HCEC 1CT (cell line): ENCODE data around the gene BSPRY.

ENCODE experiments used
- DNase-seq: peaks from one replicate; pipeline ENCODE4 v3.0.0-alpha.2; 2017

Gene BSPRY

DNA sequence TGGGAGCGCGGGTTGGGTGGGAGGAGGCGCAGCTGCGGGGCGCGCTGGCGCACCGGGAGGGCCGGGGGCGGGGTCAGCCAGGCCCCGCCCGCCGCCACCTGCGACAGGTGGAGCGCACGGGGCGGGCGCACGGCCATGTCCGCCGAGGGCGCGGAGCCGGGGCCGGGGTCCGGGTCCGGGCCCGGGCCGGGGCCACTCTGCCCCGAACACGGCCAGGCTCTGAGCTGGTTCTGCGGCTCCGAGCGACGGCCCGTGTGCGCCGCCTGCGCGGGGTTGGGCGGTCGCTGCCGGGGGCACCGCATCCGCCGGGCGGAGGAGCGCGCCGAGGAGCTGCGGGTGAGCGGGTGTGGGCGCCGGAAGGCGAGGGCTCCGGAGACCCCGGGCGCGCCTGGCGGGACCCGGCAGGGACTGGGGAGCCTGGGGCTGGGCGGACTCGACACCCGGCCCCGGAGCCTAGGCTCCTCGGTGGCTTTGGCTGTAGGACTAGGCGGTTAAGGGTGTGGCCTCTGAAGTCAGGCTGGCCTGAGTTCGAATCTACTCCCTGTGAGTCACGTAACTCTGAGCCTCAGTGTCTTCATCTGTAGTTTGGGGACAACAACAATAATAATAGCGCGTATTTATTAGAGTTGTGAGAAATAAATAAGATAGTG lies at the start of gene BSPRY:
TSS of gene BSPRY (plus strand) at position 97 of the 650 bp plus-strand sequence. CDS start at position 136, 39 bp downstream.
- no peak for DNase-seq

DNA sequence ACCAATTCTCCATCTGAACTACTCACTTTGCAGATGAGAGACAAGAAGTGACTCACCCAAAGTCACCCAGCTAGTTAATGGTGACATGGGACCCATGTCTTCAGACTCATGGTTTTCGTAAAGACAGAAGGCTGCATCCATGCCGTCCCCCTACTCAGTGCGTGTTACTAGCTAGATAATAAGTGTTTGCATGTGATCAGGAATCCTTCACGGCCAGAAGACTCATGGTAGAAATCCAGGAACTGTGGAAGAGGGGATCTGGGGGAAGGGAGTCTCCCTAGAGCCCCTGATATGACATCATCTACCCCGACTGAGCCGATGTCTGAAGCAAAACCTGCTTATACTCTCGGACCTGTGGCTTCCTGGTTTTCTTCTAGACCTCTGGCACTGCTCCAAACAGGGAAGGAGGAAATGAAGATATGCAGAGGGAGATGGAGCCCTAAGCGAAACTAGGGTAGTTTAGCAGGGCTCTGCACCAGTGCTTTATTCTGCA lies 49.5 kb upstream of the BSPRY start:
- DNase-seq: no peak

DNA sequence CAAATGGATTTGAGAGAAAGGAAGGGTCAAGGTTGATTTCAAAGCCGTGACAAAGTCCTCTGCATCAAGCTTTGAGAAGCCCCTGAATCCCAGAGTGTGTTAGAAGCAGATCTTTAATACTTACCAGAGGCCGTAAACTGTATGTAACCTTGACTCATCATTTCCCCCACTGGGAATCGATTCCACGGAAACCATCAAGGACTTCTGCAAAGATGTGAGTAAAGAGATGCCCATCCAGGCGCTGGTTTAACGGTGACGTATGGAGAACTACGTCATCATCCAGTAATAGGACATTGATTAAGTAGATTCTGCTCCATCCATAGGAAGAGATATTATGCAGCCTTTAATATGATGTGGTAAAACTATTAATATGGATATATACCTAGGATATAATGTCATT lies 47.8 kb upstream of the BSPRY start:
- DNase-seq: no peak

DNA sequence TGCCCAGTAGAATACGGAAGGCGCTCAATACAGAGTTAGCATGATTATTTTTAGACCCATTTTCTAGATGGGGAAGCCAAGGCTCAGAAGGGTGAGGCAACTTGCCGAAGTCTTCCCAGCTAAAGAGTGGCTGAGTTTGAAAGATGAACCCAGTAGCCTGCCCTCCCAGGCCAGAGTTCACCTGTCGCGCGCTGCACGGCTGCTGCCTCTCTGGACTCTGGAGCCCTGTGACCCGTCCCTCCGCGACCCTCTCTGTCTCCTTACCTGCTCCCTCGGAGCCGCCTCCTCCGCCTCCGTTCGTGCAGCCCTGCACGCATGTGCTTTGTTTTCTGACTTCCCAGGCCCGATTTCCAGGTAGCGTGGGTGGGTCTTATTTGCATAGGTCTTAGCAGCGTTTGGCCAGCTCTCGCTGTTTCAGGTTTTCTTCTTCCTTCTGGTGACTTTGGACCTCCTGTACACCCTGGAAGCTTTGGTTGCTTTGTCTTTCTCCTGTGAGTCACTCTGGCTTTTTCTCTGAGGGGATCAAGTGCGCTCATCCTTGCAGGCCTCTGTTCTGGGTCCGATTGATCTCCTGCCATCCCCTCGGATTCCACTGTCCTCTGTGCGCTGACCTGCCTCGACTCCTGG lies 46.4 kb upstream of the BSPRY start, which contains the start of gene RNF183:
TSS of gene RNF183 (minus strand) at position 585 of the 627 bp plus-strand sequence. CDS start 5,192 bp downstream, outside the sequence.
- no peak for DNase-seq

DNA sequence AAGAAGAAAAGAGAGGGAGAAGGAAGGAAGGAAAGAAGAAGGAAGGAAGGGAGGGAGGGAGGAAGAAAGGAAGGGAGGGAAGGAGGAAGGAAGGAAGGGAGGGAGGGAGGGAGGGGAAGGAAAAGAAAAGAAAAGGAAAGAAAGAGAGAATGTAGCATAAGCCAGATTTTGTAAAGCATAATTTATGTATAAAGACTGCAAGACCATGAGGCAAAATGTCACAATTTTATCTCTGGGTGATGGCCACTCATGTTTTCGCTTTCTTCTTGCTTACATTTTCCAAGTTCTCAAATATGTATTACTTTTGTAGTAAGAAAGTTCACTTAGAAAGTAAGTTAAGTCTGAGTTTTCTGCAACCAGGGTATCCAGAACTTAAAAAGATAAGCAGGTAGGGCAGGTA lies 42.8 kb upstream of the BSPRY start:
- no peak for DNase-seq

DNA sequence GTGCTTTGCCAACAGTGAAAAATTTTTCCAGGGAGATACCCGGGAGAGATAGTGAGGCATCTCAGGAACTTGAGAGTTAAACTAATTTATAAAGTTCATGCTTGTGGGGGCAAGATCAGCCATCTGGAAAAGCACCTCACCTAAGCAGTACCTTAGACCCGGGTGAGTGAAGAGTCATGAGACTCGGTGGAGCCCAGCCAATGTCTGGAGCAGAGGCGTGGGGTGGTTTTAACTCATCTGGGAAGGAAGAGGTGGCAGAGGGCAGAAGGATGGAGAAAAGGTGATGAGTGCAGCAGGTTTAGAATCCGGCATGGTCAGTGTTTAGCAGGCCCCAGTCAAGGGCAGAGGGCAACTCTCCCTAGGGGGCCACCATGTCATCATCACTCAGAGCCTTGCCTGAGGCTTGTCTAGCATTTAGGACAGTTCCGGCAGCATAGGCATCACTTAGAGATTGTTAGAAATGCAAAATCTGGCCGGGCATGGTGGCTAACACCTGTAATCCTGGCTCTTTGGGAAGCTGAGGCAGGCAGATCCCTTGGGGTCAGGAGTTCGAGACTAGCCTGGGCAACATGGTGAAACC lies 41.9 kb upstream of the BSPRY start:
- no peak for DNase-seq

DNA sequence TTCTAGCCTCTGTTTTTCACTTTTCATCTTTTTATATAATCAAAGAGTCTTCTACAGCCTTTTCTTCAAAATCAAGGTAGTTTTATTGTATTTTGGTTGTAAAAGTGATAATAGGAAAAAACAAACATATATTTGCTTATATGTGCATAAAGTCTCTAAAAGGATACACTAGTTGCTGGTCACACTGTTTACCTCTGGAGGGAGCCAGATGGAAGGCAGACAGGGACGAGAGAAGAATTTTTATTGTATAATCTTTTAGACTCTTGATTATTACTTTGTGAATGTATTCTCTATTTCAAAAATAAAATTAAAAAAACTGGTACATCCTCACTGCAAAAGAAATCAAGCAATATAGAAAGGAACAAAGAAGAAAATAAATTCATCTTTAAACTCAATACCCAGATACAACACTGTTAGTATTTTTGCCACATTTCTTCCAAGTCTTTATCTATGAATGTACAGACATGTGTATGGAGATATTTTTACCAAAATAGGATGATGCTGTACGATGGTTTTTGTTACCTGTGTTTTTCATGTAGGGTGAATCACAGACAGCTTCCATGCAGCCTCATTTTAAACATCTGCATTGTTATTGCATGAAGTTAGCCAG lies 40.0 kb upstream of the BSPRY start:
- peak; percentile 50 for DNase-seq

DNA sequence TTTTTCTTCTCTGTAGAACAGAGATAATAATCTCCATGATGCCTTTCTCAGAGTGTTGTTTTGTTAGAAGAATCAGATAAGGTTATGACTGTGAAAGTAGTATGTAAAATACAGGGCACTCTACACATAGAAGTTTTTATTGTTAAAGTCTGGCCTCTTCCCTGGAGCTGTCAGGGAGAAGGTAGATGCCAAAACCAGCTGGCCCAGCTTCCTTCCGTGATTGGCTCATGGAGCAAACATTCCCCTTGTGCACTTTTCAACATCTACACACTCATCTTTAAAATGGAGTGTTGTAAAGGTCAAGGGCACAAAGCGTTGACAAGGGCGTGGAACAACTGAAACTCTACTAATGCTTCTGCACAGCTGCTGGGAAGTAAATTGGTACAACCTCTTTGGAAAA lies 38.8 kb upstream of the BSPRY start:
- no peak for DNase-seq

DNA sequence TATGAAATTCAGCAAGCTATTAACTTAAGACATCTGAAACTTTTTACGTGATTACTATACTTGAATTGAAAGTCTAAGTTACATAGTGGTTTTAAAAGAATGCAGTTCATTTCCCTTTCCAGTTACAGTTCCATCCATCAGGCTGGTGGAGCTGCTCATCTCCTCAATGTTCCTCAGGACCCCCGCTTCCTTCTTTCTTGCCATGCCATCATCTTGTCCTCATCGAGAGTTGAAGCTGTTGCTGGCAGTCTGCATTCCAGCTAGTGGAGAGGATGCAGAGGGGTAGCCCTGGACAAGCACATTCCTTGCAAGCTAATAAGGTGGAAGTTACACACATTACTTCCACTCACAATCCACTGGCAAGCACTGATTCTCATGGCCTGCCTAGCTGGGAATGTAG lies 37.4 kb upstream of the BSPRY start:
- DNase-seq: no peak

DNA sequence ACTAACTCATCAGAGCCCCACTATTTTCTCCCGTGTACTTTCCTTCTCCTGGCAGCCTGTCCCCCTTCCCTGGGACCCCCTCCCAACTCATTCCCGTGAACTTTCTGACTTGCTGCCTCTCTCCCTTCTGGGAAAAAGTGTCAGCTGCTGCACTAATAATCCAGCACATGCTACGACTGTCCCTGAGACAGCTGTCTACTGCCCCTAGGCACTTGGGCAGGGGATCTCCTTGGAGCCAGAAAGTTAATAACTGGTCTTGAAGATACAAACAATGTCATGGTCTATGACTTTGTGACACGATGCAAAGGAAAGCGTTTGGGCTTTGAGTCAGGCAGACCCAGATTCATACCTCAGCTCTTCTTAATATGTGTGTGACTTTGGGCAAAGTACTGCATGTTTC lies 36.1 kb upstream of the BSPRY start:
- DNase-seq: no peak

DNA sequence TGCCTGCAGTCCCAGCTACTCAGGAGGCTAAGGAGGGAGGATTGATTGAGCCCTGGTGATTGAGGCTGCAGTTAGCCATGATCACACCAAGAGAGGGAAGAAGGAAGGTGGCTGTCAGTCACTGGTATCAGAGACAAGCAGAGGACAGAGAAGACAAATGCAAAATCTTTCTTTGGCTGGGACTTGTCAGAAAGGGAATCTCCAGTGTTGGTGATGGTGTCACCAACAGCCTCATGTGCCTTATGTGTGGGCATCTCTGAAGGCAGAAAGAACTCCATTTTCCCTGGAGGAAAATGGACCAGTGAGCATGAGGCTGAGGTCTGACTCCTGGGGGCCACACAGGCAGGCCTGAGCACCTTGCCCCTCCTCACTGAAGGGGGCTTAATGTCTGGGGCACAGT lies 34.1 kb upstream of the BSPRY start:
- DNase-seq: no peak

DNA sequence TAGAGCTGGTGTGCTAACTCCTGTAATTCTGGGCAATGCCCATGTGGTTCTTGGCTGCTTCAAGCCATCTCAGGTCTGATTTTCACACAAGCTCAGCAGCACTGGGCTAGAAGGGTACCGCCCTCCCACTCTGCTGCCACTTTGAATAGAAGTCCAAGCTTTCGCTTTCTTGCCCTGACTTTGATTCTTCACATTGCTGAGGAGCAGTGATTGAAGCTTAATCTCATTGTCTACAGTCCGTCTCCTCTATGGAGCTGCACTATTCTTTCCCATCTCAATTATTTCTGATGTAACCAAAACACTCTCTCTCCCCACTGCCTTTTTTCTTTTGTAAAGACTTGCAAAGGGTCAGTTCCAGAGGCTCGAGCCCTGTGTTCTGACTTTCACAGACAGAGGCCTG lies 33.3 kb upstream of the BSPRY start:
- no peak for DNase-seq

DNA sequence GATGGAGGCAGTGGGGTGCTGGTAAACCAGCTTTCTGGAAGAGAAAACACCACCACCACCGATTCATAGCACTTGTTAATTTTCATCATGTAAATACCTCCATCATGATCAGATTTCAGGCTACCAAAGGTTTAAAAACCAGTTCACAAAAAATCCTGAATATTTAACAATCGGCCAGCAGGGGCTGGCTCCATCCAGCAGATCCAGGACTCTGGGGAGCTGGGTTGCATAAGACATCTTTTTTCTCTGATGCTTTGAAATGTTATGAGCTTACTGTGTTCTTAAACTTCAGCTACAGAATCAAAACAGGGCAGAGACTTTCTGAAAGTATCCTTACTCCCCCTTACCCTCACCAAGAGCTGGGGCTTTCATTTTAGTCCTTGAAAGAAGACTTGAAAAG lies 31.6 kb upstream of the BSPRY start:
- DNase-seq: no peak

DNA sequence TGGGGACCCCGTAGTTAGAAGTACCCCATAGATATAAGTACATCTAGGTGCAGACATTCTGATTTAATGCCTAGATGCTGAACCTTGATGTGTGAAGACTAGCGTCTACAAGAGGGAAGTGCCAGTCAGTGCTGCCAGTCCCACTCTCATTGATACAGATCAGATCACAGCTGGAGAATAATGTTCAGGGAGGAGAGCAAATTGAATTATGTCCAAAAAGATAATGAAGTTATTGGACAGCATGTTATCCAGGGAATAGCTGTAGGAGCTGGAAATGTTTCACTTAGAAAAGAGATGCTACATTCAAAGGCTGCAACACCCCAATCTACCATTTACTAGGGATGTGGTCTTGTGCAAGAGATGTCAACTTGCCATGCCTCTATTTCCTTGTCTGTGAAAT lies 30.3 kb upstream of the BSPRY start:
- DNase-seq: no peak

DNA sequence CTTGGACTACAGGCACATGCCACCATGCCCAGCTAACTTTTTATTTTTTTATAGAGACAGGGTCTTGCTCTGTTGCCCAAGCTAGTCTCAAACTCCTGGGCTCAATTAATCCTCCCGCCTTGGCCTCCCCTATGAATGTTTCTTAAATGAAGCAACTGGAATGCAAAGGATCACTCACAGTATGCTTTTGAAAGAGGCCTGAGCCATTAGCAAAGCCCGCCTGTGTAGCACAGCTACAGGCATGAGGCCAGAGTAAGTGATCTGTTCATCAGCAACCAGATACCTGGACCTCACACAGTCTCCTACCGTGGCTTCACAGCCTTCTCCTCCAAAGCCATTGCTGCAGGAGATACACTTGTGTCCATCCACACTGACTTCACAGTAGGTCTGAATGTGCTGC lies 29.3 kb upstream of the BSPRY start:
- no peak for DNase-seq

DNA sequence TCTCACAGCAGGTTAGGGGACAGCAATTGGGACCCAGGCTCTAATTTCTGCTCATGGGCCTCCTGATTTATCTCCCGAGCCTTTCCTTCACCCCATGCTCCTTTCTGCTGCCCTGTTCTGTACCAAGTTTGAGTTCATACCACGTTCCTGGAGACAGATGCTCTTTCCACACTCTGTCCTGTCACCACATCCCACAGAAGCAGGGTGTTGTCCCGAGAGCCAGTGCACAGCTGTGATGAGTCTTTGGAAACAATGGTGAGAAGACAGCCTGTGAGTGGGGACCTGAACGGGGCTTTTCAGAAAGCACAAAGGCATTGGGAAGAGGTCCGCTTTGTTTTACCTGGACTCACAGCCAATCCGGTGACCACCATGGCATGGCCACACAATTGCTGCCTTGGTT lies 26.7 kb upstream of the BSPRY start:
- DNase-seq: no peak

DNA sequence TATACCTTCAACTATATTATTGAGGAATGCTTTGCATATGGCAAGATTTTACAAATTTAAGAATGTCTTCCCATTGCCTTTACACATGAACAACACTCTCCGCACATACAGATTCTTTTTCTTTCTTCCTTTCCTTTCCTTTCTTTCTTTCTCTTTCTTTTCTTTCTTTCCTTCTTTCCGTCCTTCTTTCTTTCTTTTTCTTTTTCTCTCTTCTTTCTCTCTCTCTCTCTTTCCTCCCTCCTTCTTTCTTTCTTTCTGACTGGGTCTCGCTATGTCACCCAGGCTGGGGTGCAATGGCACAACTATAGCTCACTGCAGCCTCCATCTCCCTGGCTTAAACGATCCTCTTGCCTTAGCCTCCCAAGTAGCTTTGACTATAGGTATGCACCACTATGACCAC lies 23.1 kb upstream of the BSPRY start:
- no peak for DNase-seq

DNA sequence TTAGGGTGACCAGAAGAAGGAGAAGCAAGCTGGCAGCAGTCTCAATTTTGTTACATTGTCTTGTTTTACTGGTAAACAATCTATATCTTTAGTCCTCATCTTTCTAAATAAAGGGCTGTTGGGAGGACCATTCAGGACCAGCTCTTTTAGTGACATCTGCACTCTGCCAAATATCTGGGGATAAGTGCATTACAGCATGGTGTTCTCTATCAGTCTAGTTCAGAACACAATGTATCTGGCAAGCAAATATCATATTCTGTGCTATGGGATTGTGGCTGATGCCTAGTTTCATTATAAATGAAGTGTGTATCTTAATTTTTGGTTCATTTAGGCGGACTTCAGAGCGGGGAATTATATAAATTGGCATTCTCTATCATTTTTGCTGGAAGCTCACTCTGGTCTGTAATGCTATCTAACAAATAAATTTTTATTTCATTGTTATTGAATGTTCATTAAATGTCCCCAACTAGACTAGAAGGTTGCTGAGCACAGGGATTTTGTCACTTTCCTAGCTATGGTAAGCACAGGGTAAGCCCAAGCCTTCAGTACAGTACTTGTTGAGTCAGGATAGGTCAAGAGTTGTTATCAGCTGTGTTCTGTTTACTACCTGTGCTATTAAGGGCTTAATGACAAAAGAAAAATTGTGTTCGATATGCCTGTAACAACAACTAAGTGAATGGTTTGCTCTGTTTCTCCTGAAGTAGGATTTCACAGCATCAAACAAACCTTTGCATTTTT lies 21.1 kb upstream of the BSPRY start:
- DNase-seq: no peak

DNA sequence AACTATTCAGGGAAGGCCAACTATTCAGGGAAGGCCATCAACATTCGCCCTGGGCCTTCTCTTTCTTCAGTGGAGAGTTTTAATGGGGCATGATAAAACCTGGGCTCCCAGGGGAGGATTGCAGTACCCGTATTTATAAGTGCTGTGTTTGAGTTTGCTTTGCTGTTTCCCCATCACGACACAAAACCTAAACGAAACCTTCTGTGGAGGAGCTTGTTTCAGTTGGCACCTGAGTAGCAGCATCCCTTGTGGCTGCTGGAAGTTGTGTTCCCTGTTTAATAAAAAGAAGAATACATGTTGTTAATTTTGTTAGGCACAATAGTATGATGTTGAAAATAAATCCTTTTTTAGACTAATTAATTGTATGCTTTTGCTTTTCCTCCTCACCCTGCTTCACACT lies 17.6 kb upstream of the BSPRY start:
- DNase-seq: no peak

DNA sequence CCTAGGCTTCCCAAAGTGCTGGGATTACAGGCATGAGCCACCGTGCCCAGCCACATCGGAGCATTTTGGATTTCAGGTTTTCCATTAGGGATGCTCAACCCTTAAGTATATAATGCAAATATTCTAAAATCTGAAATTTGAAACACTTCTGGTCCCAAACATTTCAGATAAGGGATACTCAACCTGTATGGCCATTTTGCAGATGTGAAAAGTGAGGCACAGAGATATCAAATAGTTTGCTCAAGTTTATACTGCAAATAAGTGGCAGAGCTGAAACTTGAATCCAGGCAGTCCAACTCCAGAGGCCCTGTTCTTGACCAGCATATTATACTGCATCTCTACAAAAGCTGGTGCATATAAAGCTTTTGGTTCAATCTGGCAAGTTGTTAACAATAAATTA lies 11.6 kb upstream of the BSPRY start:
- DNase-seq: no peak

DNA sequence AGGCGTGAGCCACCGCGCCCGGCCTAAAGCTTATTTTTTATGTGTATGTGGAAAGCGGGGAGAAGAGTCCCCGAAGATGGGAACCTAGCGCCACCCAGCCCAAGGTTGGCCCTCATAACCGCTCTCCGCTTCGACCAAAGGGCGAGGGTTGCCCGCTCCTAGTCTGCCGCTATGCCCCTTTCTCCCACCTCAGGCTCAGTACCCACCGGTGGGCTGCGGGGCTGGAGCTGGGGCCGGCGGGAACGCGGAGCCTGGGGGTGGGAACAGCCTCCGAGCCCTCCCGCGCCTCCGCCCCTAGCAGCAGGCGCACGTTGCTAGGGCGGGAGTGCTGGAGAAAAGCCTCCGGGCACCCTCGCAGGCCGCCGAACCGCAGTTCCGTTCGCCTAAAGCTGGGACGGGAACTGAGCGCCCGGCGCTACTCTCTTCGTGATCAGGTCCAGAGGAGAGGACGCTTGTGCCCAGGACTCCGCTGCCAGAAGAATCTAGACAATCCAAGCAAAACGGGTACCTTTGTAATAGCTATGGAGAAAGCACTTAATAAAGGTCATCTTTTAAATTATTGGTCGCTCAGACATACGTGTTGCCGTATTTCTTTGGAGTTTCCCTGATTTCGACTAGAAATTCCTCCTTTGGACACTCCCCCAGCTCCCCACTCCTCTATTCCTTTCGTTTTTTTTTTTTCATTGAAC lies 9.2 kb upstream of the BSPRY start, which contains the start of gene WDR31:
TSS of gene WDR31 (minus strand) at position 265 of the 689 bp plus-strand sequence. CDS start 8,253 bp downstream, outside the sequence.
- peak; percentile 84 for DNase-seq

DNA sequence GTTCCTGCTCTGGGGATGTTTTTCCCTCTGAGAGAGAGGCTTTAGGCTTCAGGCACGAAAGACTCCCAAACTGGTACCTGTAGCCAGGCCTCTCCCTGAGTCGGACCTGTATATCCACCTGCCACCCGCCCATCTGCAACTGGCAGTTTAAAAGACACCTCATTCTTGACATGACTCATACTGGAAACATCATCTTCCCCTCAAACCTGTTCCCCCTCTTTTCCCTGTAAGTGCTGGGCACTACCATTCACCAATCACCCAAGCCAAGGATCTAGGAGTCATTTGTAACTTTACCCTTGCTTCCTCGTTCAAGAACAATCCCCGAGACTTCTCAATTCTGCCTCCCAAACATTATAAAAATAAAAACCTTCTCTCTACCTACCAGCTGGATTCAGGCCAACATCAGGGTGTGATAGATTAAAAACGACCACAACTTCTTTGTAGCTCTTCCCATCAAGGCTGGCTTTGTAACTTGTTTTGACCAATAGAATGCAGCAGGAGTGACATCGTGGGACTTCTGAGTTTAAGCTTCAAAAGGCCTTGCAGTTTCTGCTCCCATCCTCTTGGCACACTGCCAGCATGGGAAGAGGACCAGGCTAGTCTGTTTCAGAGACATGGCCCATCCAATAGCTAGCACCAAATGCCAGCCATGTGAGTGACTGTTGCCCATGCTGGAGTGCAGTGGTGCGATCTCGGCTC lies 7.5 kb upstream of the BSPRY start:
- no peak for DNase-seq
